D721Med (cell line): ENCODE results near the gene KRTAP5-7.
"Not testable (repeated sequence)": the region's sequence is repeated elsewhere in the genome, so short reads cannot be mapped to it uniquely, and the experiment has no call there.

Experiments used
- DNase-seq: peaks from one replicate; pipeline ENCODE4 v3.0.0; 2011; ENCODE audit warnings: low spot score; ENCODE audit not compliant: insufficient read length
- FAIRE-seq: peaks from 2 replicates; lab custom pipeline; 2011; peaks lifted over from hg19 to GRCh38; lab: Jason Lieb, UNC
- TF ChIP-seq, protein P1 (sequence below): IDR thresholded peaks from 2 replicates; pipeline ENCODE4 v1.5.1; 2012; ENCODE audit warnings: mild to moderate bottlenecking, control low read depth; ENCODE audit not compliant: insufficient read depth; ENCODE audit errors: missing control alignments

The KRTAP5-7 gene

DNA sequence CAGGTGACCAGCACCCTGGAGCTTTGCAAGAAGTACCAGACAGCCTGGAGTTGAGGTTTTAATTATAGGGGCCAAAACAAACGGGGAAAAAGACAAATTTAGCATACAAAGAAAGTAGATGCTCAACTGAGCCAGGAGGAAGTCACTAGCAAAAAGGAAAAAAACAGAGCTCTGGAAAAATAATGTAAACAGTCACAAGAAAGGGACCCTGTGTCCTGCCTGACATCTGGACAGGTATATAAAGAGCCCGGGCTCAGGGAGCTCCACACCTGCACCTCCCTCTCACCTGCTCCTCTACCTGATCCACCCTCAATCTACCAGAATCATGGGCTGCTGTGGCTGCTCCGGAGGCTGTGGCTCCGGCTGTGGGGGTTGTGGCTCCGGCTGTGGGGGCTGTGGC is 38.2 kb downstream of the KRTAP5-7 start, which contains the start of gene KRTAP5-10:
Gene KRTAP5-10, plus strand, starts transcription at position 301 of the 400 bp plus-strand sequence. Its CDS starts 25 bp downstream, at position 326.
- FAIRE-seq = no peak

DNA sequence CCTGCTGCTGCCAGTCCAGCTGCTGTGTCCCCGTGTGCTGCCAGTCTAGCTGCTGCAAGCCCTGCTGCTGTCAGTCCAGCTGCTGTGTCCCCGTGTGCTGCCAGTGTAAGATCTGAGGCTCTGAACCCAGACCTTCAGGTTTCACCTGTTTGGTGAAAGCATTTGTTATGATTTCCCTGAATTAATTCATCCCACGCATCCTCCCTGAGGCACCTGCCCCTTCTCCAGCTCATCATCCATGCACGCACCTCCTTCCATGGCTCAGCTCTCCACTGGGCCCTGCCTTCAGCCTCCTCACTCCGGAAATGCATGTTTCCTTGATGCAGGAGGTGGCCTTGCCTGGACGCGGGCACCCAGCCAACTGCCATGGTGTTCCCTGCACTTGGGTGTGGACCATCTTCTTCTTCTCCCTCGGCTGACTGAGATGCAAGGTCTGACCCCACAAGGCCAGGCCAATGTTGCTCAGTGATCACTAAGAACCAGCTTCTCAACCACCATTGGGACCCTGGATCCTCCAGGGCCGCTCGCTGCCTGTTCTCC is 39.1 kb downstream of the KRTAP5-7 start:
- TF ChIP-seq, protein P1, sequence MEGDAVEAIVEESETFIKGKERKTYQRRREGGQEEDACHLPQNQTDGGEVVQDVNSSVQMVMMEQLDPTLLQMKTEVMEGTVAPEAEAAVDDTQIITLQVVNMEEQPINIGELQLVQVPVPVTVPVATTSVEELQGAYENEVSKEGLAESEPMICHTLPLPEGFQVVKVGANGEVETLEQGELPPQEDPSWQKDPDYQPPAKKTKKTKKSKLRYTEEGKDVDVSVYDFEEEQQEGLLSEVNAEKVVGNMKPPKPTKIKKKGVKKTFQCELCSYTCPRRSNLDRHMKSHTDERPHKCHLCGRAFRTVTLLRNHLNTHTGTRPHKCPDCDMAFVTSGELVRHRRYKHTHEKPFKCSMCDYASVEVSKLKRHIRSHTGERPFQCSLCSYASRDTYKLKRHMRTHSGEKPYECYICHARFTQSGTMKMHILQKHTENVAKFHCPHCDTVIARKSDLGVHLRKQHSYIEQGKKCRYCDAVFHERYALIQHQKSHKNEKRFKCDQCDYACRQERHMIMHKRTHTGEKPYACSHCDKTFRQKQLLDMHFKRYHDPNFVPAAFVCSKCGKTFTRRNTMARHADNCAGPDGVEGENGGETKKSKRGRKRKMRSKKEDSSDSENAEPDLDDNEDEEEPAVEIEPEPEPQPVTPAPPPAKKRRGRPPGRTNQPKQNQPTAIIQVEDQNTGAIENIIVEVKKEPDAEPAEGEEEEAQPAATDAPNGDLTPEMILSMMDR = no peak
- FAIRE-seq (no peak), DNase-seq (no peak)

More for the DNA sequence above, 38.2 kb downstream of the KRTAP5-7 start, which contains the start of gene KRTAP5-10:
- no peak for DNase-seq
- TF ChIP-seq, protein P1 = no peak

DNA sequence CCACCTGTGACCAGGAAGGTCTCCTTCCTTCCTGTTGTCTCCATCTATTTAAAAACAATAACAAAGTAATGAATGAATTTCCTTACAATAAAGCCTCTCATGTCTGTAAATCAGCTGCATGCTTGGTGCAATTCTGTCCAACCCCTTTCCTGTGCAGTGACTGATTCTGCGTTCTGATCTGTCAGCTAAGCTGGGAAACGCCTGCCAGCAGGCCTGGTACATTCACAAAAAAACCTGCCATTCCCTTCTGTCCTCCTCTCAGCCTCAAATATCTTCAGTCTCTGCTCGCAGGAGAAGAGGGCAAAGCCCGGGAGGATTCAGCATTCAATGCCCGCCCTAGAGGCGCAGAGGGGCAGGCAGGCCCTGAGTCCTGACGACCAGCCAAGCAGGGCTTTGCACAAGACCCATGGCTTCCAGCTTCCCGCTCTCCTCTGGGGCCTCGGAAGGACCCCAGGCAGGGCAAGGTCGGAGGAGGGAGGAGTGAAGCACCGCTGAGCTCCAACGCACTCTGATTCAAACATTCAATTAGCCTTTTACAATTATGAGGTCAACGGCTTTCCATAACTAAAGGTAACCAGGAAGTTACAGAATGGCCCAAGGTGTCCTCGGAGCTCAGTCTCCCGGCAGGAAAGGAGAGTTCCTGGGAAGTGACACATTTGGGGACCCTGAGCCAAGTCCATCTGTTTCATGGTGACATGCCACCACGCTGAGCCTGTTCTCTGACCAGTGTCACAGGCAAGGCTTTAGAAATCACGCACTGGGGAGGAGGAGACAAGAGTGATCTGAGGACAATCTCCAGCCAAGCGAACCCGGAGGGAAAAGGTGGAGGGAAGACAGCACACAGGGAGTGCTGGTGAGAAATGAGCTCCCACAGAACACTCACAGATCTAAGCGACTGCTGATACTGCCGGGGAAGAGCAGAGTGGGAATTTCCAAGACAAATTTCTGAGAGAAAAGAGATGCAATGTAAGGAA is 39.8 kb downstream of the KRTAP5-7 start:
- not testable (repeated sequence) for FAIRE-seq, DNase-seq

DNA sequence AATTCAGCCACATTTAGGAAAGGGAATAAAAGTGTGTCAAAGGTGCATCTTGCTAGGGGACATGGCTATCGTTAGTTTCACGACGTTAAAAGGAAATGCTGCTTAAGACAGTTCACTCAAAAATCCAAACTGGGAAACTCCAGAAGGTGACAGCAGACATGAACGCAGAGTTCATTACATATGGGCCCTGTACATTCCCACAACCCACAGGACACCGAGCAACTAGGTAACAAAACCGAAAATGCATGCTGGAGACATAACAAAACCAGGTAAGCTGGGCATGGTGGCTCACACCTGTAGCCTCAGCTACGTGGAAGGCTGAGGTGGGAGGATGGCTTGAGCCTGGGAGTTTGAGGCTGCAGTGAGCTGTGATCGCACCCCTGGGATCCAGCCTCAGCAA is 40.6 kb downstream of the KRTAP5-7 start:
- not testable (repeated sequence) for DNase-seq, FAIRE-seq

DNA sequence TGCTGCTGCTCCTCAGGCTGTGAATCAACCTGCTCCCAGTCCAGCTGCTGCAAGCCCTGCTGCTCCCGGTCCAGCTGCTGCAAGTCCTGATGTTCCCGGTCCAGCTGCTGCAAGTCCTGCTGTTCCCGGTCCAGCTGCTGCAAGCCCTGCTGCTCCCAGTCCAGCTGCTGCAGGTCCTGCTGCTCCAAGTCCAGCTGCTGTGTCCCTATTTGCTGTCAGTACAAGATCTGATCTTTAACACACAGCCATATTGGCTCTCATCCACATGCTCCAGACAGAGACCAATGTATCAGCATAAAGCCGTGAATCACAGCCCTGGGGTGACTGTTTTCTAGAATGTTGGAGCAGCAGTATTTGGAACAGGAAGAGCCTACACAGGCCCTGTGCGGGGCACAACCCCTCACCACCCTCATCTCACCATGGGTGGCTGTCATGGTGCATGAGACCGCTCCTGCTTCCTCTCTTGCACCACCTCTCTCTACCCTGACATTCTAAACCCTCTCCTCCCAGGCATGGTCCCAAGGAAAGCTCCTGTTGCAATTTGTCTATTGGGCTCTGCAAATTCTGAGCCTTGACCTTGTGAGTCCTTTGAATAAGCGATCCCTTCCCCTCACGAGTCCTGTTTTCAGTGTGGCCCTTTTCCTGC is 41.8 kb downstream of the KRTAP5-7 start:
- FAIRE-seq (no peak), DNase-seq (no peak)
- TF ChIP-seq, protein P1 = no peak

DNA sequence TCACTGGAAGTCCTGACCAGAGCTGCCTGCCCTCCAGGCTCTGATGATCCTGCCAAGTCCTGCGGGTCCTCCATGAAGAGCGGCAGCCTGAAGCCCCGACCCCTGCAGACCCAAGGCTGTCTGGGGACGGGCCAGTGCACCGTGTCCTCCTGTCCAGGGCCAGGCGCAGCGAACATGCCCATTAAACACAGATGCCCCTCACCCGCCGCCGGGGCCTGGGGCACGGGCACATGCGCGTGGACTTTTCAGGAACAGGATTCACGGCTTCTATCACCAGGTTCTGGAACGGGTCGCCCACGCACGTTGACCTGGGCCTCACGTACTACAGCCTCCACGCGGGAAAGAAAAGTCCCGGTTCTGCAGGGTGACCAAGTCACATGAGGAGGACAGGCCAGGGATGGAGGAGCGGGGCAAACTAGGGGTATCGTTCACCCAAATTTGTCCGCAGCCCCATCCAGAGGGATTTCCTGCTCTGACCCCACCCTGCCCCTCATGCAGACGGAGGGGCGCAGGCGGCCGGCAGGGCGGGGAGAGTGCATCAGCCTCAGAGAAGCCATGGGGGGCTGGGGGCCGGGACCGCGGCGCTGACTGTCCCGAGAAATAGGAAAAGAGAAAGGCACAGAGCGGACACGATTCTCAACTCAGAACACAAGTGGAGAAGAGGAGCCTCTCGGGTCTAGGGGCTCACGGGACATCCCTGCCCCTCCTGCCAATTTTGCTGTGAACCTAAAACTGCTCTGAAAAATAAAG is 44.2 kb downstream of the KRTAP5-7 start:
- DNase-seq, FAIRE-seq: not testable (repeated sequence)

DNA sequence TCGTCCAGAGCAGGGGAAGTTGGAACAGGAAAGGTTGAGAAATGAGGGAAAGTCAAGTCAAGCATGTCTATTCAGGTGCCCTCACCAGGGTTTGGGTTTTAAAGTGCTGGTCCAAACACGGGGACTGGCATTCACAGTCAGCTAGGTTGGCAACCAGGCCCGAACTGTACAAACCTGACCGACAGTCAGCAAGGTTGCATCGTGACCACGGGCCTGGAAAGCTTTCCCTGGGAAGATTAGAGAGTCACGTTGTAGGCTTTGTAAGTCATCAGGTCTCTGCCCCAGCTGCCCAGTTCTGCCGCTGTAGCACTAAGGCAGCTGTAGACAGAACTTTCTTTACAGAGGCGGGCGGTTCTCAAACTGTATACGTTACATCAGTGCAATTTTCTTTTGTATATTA is 45.7 kb downstream of the KRTAP5-7 start:
- FAIRE-seq (no peak), DNase-seq (no peak)
- TF ChIP-seq, protein P1 = no peak

DNA sequence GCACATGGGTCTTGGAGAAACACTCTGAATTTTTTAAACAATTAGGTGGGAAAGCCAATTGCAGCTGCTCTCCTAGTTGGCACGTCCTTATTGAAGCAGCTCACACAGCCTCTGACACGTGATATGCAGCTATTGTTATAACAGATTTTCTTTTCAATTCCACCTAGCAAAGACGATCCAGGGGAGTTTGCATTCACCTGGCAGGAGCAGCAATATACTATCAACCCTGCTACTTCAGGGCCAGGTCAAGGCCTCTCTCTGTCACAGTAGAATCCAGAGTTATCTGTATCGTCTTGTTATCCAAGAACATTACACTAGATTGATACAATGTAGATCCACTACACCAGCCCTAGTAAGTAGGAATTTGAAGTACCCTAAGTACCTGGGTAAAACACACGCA is 47.4 kb downstream of the KRTAP5-7 start:
- no peak for DNase-seq
- TF ChIP-seq, protein P1 = no peak
- FAIRE-seq = no peak
